ENCODE data around the gene SLC38A8. TPM values are rescaled to one million over a fixed set of nuclear protein-coding genes. Genes with fewer than 3 reads are reported as not detected.

SLC38A8 gene
- total RNA-seq, 4 donors from 2014 or later: not detected

- Histone ChIP-seq H3K4me3 (no peak overlapping the region), H3K4me1 (no peaks in the 10 kb centered on the region), H3K36me3 (peaks cover 0 to 96% (median 15%) of the 10 kb centered on the region in 3 donors), H3K27me3 (no peaks in the 10 kb centered on the region), H3K27ac (no peak overlapping the region), H3K9me3 (no peaks in the 10 kb centered on the region)
- 83 to 88% methylated on average over 26 to 27 of the region's 27 CpGs for WGBS, 2 donors
- no peak for TF ChIP-seq POLR2A (IDR thresholded peaks at IDR 0.05)
- TF ChIP-seq CTCF (IDR thresholded peaks at IDR 0.05): no peak
- no peak for TF ChIP-seq EP300 (IDR thresholded peaks at IDR 0.05)
- DNase-seq (ENCODE audit: low spot score in 2 of 2): no peak
These were observed 9.6 kb upstream of the SLC38A8 start for GRCh38 chr16:84052071-84052622.

- WGBS, 2 donors: 94 to 96% methylated on average over 9 of the region's 9 CpGs
- Histone ChIP-seq H3K9me3 (no peaks in the 10 kb centered on the region), H3K27ac (no peak overlapping the region), H3K4me3 (no peak overlapping the region), H3K36me3 (peaks cover 0 to 84% (median 14%) of the 10 kb centered on the region in 3 donors), H3K4me1 (no peaks in the 10 kb centered on the region), H3K27me3 (no peaks in the 10 kb centered on the region)
- DNase-seq (ENCODE audit: low spot score in 2 of 2): no peak
- TF ChIP-seq POLR2A (IDR thresholded peaks at IDR 0.05) (no peak), EP300 (IDR thresholded peaks at IDR 0.05) (no peak), CTCF (IDR thresholded peaks at IDR 0.05) (no peak)
These were observed 7.7 kb upstream of the SLC38A8 start for GRCh38 chr16:84050316-84050715.

GRCh38 chr16:84049403-84050060, 6.9 kb upstream of the SLC38A8 start:
- Histone ChIP-seq H3K27me3 (no peaks in the 10 kb centered on the region), H3K4me3 (no peak overlapping the region), H3K36me3 (peaks cover 0 to 76% (median 13%) of the 10 kb centered on the region in 3 donors), H3K4me1 (no peaks in the 10 kb centered on the region), H3K9me3 (no peaks in the 10 kb centered on the region), H3K27ac (no peak overlapping the region)
- TF ChIP-seq POLR2A (IDR thresholded peaks at IDR 0.05) (no peak), CTCF (IDR thresholded peaks at IDR 0.05) (no peak), EP300 (IDR thresholded peaks at IDR 0.05) (no peak)
- WGBS, 2 donors: 77 to 79% methylated on average over 11 to 13 of the region's 13 CpGs
- no peak for DNase-seq (ENCODE audit: low spot score in 2 of 2)

- H3K4me1 ChIP-seq: no peaks in the 10 kb centered on the region
- H3K27ac ChIP-seq: no peak overlapping the region
- no peak for DNase-seq (ENCODE audit: low spot score in 2 of 2)
- peaks cover 0 to 69% (median 7%) of the 10 kb centered on the region in 3 donors for H3K36me3 ChIP-seq
- H3K4me3 ChIP-seq: no peak overlapping the region
- no peaks in the 10 kb centered on the region for H3K9me3 ChIP-seq
- 92 to 95% methylated on average over 13 of the region's 13 CpGs for WGBS, 2 donors
- TF ChIP-seq EP300 (IDR thresholded peaks at IDR 0.05): no peak
- no peak for TF ChIP-seq POLR2A (IDR thresholded peaks at IDR 0.05)
- TF ChIP-seq CTCF (IDR thresholded peaks at IDR 0.05): no peak
- H3K27me3 ChIP-seq: peaks cover 0 to under 1% of the 10 kb centered on the region in 2 donors
These were observed 6.3 kb upstream of the SLC38A8 start for GRCh38 chr16:84048871-84049270.

GRCh38 chr16:84048270-84048669, 5.7 kb upstream of the SLC38A8 start:
- TF ChIP-seq EP300 (IDR thresholded peaks at IDR 0.05): no peak
- no peak for DNase-seq (ENCODE audit: low spot score in 2 of 2)
- WGBS, 2 donors: 75 to 79% methylated on average over 7 of the region's 7 CpGs
- Histone ChIP-seq H3K4me1 (no peaks in the 10 kb centered on the region), H3K27ac (no peak overlapping the region), H3K4me3 (no peak overlapping the region), H3K36me3 (peaks cover 0 to 63% (median 7%) of the 10 kb centered on the region in 3 donors), H3K27me3 (peaks cover 0 to 5% of the 10 kb centered on the region in 2 donors), H3K9me3 (no peaks in the 10 kb centered on the region)
